ENCODE data around the gene MMP24. TPM values are rescaled to one million over a fixed set of nuclear protein-coding genes. Genes with fewer than 3 reads are reported as not detected.
A peak's percentile ranks its signal among the peaks of the same experiment; 100 is the strongest.

MMP24 gene
- total RNA-seq, 1 experiment from 2014 or later: not detected

DNA sequence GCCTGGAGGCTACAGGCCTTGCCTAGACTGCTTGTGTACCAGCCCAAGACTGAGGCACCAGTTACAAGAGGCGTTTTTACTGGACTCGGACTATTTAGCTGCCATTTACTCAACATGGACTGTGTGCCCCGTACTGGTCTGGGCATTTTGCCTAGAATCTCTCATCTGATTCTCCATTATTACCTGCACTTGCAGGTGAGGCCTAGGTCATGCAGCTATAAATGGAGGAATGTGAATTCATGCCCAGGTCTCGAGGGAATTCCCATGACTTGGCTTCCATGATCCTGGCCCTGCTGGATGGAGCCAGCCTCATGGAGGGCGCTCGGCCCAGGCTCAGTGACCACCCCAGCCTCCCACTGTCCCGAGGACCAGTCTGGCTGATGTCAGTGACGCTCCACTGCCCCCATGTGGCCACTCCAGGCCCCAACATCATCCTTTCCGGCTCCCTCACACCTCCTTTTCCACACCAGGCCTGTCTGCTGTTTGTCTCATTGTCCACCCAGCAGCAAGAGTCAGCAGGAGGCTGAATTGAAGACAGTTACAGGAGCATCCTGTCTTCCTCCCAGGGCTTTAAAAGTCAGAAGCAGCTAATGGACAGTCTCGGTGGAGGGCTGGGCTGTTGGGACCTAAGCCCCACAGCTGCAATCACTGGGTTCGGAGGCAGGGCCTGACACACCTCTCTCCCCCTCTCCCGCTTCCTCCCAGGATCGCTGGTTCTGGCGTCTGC lies 42.7 kb downstream of the MMP24 start:
- intact Hi-C loops (cut with micrococcal nuclease): loop anchor here (1.0 to 2.0 kb wide), 2 partner anchors 60 to 124 kb away; no protein-coding TSS in a partner anchor
- no peak overlapping the region for H3K27ac Mint-ChIP-seq (ENCODE audit: low read depth, unreplicated experiment)
- ChIA-PET POLR2A (interaction anchor here (1.0 to 3.0 kb wide), 4 partner anchors 8 to 176 kb away, joined by 3 to 9 read pairs (median 6); partner anchors contain the start of genes EDEM2 and MMP24OS), CTCF (interaction anchor here (0.5 to 5.3 kb wide), 35 partner anchors 9 to 1456 kb away, joined by 3 to 44 read pairs (median 3); partner anchors contain the start of gene EDEM2)
- TF ChIP-seq, protein P1, sequence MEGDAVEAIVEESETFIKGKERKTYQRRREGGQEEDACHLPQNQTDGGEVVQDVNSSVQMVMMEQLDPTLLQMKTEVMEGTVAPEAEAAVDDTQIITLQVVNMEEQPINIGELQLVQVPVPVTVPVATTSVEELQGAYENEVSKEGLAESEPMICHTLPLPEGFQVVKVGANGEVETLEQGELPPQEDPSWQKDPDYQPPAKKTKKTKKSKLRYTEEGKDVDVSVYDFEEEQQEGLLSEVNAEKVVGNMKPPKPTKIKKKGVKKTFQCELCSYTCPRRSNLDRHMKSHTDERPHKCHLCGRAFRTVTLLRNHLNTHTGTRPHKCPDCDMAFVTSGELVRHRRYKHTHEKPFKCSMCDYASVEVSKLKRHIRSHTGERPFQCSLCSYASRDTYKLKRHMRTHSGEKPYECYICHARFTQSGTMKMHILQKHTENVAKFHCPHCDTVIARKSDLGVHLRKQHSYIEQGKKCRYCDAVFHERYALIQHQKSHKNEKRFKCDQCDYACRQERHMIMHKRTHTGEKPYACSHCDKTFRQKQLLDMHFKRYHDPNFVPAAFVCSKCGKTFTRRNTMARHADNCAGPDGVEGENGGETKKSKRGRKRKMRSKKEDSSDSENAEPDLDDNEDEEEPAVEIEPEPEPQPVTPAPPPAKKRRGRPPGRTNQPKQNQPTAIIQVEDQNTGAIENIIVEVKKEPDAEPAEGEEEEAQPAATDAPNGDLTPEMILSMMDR (IDR thresholded peaks at IDR 0.05; ENCODE audit: unreplicated experiment): peak; percentile 82
- peaks cover 16% of the 10 kb centered on the region for H3K36me3 Mint-ChIP-seq (ENCODE audit: insufficient read depth, unreplicated experiment)
- no peak overlapping the region for H3K4me3 Mint-ChIP-seq (ENCODE audit: unreplicated experiment)
- no peaks in the 10 kb centered on the region for H3K27me3 Mint-ChIP-seq (ENCODE audit: insufficient read depth, unreplicated experiment)
- peak; percentile 72 for DNase-seq (ENCODE audit: unreplicated experiment)
- no peaks in the 10 kb centered on the region for H3K9me3 Mint-ChIP-seq (ENCODE audit: unreplicated experiment)
- peaks cover 11% of the 10 kb centered on the region for H3K4me1 Mint-ChIP-seq (ENCODE audit: insufficient read depth, unreplicated experiment)
- BruUV-seq (replicated peaks): no TSS peak

GRCh38 chr20:35270021-35270902 lies 43.8 kb downstream of the MMP24 start:
- TF ChIP-seq, protein P1 (IDR thresholded peaks at IDR 0.05; ENCODE audit: unreplicated experiment): no peak
- ChIA-PET POLR2A (interaction anchor here (0.7 to 3.0 kb wide), 4 partner anchors 7 to 429 kb away, joined by 3 to 9 read pairs (median 6); partner anchors contain the start of genes EDEM2, MMP24OS, NFS1 and ROMO1), CTCF (interaction anchor here (0.6 to 5.3 kb wide), 23 partner anchors 9 to 709 kb away, joined by 3 to 44 read pairs (median 4); partner anchors contain the start of genes EDEM2, GDF5 and MMP24)
- DNase-seq (ENCODE audit: unreplicated experiment): no peak
- H3K36me3 Mint-ChIP-seq (ENCODE audit: insufficient read depth, unreplicated experiment): peaks cover 11% of the 10 kb centered on the region
- peaks cover 11% of the 10 kb centered on the region for H3K4me1 Mint-ChIP-seq (ENCODE audit: insufficient read depth, unreplicated experiment)
- no TSS peak for BruUV-seq (replicated peaks)
- no peak overlapping the region for H3K27ac Mint-ChIP-seq (ENCODE audit: low read depth, unreplicated experiment)
- H3K9me3 Mint-ChIP-seq (ENCODE audit: unreplicated experiment): no peaks in the 10 kb centered on the region
- no peak overlapping the region for H3K4me3 Mint-ChIP-seq (ENCODE audit: unreplicated experiment)
- intact Hi-C loops (cut with micrococcal nuclease): no loop called here
- H3K27me3 Mint-ChIP-seq (ENCODE audit: insufficient read depth, unreplicated experiment): no peaks in the 10 kb centered on the region

GRCh38 chr20:35271073-35271882 lies 44.8 kb downstream of the MMP24 start:
- no peak for DNase-seq (ENCODE audit: unreplicated experiment)
- H3K27ac Mint-ChIP-seq (ENCODE audit: low read depth, unreplicated experiment): no peak overlapping the region
- intact Hi-C loops (cut with micrococcal nuclease): no loop called here
- no peaks in the 10 kb centered on the region for H3K27me3 Mint-ChIP-seq (ENCODE audit: insufficient read depth, unreplicated experiment)
- no TSS peak for BruUV-seq (replicated peaks)
- peaks cover 11% of the 10 kb centered on the region for H3K4me1 Mint-ChIP-seq (ENCODE audit: insufficient read depth, unreplicated experiment)
- peaks cover 11% of the 10 kb centered on the region for H3K36me3 Mint-ChIP-seq (ENCODE audit: insufficient read depth, unreplicated experiment)
- no peaks in the 10 kb centered on the region for H3K9me3 Mint-ChIP-seq (ENCODE audit: unreplicated experiment)
- ChIA-PET CTCF (interaction anchor here (0.7 to 5.3 kb wide), 8 partner anchors 10 to 176 kb away, joined by 3 to 44 read pairs (median 5); partner anchors contain the start of genes EDEM2 and GDF5), POLR2A (interaction anchor here (0.7 to 3.0 kb wide), 4 partner anchors 11 to 428 kb away, joined by 3 to 9 read pairs (median 6); partner anchors contain the start of genes EDEM2, NFS1 and ROMO1)
- H3K4me3 Mint-ChIP-seq (ENCODE audit: unreplicated experiment): no peak overlapping the region
- TF ChIP-seq, protein P1 (IDR thresholded peaks at IDR 0.05; ENCODE audit: unreplicated experiment): no peak
